NB4 (cell line): ENCODE measurements around the gene AK9.

Source experiments
- MAX ChIP-seq: IDR thresholded peaks from 2 replicates; pipeline ENCODE4 v1.6.1; 2011; ENCODE audit warnings: low read depth, low read length
- POLR2A ChIP-seq: IDR thresholded peaks from 2 replicates; pipeline ENCODE4 v1.6.1; 2011; ENCODE audit warnings: mild to moderate bottlenecking; ENCODE audit not compliant: insufficient read length; ENCODE audit errors: extremely low read depth
- TF ChIP-seq, protein P1 (sequence below): IDR thresholded peaks from one replicate; pipeline ENCODE4 v1.5.1; 2012; ENCODE audit warnings: low read depth, low read length

DNA sequence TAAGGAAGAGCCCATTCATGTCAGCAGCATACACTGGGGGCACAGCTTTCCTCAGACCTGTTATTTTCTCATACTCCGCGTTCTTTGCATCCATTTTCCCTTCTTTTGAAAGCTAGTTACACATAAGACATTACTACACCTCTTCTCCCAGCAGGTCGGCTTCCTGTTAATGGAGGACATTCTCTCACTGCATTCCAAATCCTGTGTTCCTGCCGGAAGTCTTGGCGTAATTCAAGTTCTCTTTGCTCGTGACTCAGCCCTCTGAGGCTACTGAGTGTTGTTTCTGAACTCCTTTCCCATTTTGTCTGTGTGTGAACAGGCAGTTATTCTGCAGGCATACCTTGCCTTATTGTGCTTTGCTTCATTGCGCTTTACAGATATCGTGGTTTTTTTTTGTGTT is 110.5 kb downstream of the AK9 start:
- TF ChIP-seq, protein P1, sequence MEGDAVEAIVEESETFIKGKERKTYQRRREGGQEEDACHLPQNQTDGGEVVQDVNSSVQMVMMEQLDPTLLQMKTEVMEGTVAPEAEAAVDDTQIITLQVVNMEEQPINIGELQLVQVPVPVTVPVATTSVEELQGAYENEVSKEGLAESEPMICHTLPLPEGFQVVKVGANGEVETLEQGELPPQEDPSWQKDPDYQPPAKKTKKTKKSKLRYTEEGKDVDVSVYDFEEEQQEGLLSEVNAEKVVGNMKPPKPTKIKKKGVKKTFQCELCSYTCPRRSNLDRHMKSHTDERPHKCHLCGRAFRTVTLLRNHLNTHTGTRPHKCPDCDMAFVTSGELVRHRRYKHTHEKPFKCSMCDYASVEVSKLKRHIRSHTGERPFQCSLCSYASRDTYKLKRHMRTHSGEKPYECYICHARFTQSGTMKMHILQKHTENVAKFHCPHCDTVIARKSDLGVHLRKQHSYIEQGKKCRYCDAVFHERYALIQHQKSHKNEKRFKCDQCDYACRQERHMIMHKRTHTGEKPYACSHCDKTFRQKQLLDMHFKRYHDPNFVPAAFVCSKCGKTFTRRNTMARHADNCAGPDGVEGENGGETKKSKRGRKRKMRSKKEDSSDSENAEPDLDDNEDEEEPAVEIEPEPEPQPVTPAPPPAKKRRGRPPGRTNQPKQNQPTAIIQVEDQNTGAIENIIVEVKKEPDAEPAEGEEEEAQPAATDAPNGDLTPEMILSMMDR, result no peak
- no peak for TF ChIP-seq POLR2A
- no peak for TF ChIP-seq MAX
